ENCODE results near the gene WIPF3. TPM values are rescaled to one million over a fixed set of nuclear protein-coding genes. Genes with fewer than 3 reads are reported as not detected.

The WIPF3 gene
- total and polyA plus RNA-seq, 10 of the 15 experiments (the other 5 are each of a cell fraction or from before 2014, with no cell fraction given) = 0.03 to 0.05 TPM; not detected in 8

DNA sequence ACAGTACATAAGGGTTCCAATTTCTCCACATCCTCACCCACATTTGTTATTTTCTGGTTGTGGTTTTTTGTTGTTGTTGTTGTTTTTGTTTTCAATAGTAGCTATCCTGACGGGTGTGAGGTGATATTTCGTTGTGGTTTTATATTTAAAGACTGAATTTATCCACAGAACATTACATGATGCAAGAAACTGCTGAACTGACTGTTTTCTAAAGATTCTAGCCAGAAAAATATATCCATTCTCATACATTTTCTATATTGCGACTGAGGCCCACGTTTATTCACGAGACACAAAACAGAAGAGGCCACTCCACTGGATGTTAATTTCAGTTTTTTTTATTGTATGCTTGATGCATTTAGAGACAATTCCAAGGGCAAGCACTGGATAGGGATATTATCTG is 113.5 kb downstream of the WIPF3 start:
- in situ Hi-C loops (cut with MboI) = no loop called here
- ChIA-PET CTCF (interaction anchor here (1.2 to 3.7 kb wide), 6 partner anchors 12 to 143 kb away, joined by 3 to 68 read pairs (median 15); no protein-coding TSS in a partner anchor), SMC1A (ENCODE audit: uncharacterized antibody, unreplicated experiment) (interaction anchor here (0.6 to 3.6 kb wide), 5 partner anchors 8 to 172 kb away, joined by 3 to 40 read pairs (median 11); no protein-coding TSS in a partner anchor), RAD21 (ENCODE audit: unreplicated experiment) (interaction anchor here (1.3 kb wide), 1 partner anchor 42 kb away, joined by 3 read pairs; no protein-coding TSS in a partner anchor), POLR2A (no interaction called here)
- no peaks in the 10 kb centered on the region; the same call in 1 of the 2 replicates for H4K20me1 ChIP-seq (ENCODE audit: control insufficient read depth, insufficient read depth)
- H3K27ac ChIP-seq (ENCODE audit: control insufficient read depth, insufficient read depth) = no peak overlapping the region
- no peak overlapping the region for H3K4me3 ChIP-seq
- no peak overlapping the region for H2AFZ ChIP-seq (ENCODE audit: control insufficient read depth, low read depth, low read length)
- ATAC-seq (no peak), DNase-seq (ENCODE audit: low read depth, low spot score) (no peak), FAIRE-seq (no peak)
- peaks cover 4 to 8% of the 10 kb centered on the region in 2 experiments for H3K36me3 ChIP-seq (ENCODE audit: control insufficient read depth in 2 of 2, insufficient read depth in 2 of 2, low read length in 1 of 2)
- no peak overlapping the region for H3K9ac ChIP-seq (ENCODE audit: control insufficient read depth, insufficient read depth, low read length)
- BruUV-seq (replicated peaks) = no TSS peak
- intact Hi-C loops (cut with micrococcal nuclease; ENCODE audit: unreplicated experiment) = loop anchor here (5.0 to 10.0 kb wide), 3 partner anchors 42 to 995 kb away; no protein-coding TSS in a partner anchor
- H3K9me3 ChIP-seq (replicated peaks; ENCODE audit: control insufficient read depth, insufficient read depth, low read length) = no peaks in the 10 kb centered on the region
- no peaks in the 10 kb centered on the region for H3K27me3 ChIP-seq (replicated peaks in 1 of 2; ENCODE audit: control insufficient read depth in 2 of 2, insufficient read depth in 2 of 2, low read length in 1 of 2)
- 87% methylated on average over 5 of the region's 5 CpGs for WGBS (ENCODE audit: insufficient coverage, insufficient replicate concordance, low lambda C conversion rate, missing lambda C conversion rate)
- TF ChIP-seq POLR2AphosphoS2 (IDR thresholded peaks at IDR 0.05; ENCODE audit: low read depth, low read length) = no peak
- no peak for TF ChIP-seq IKZF2 (IDR thresholded peaks at IDR 0.05)
- TF ChIP-seq POLR2A (IDR thresholded peaks at IDR 0.05; ENCODE audit: low read depth, low read length) = no peak
- TF ChIP-seq, protein P1, sequence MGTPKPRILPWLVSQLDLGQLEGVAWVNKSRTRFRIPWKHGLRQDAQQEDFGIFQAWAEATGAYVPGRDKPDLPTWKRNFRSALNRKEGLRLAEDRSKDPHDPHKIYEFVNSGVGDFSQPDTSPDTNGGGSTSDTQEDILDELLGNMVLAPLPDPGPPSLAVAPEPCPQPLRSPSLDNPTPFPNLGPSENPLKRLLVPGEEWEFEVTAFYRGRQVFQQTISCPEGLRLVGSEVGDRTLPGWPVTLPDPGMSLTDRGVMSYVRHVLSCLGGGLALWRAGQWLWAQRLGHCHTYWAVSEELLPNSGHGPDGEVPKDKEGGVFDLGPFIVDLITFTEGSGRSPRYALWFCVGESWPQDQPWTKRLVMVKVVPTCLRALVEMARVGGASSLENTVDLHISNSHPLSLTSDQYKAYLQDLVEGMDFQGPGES (IDR thresholded peaks at IDR 0.05) = no peak
- TF ChIP-seq, protein P2, sequence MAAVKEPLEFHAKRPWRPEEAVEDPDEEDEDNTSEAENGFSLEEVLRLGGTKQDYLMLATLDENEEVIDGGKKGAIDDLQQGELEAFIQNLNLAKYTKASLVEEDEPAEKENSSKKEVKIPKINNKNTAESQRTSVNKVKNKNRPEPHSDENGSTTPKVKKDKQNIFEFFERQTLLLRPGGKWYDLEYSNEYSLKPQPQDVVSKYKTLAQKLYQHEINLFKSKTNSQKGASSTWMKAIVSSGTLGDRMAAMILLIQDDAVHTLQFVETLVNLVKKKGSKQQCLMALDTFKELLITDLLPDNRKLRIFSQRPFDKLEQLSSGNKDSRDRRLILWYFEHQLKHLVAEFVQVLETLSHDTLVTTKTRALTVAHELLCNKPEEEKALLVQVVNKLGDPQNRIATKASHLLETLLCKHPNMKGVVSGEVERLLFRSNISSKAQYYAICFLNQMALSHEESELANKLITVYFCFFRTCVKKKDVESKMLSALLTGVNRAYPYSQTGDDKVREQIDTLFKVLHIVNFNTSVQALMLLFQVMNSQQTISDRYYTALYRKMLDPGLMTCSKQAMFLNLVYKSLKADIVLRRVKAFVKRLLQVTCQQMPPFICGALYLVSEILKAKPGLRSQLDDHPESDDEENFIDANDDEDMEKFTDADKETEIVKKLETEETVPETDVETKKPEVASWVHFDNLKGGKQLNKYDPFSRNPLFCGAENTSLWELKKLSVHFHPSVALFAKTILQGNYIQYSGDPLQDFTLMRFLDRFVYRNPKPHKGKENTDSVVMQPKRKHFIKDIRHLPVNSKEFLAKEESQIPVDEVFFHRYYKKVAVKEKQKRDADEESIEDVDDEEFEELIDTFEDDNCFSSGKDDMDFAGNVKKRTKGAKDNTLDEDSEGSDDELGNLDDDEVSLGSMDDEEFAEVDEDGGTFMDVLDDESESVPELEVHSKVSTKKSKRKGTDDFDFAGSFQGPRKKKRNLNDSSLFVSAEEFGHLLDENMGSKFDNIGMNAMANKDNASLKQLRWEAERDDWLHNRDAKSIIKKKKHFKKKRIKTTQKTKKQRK (IDR thresholded peaks at IDR 0.05; ENCODE audit: low read depth, low read length) = no peak
- no peak for TF ChIP-seq ZNF622 (IDR thresholded peaks at IDR 0.05)
- no peak for TF ChIP-seq GATAD2B (conservative IDR thresholded peaks at IDR 0.05; ENCODE audit: low read depth)
- TF ChIP-seq ETV6 (conservative IDR thresholded peaks at IDR 0.05 in 1 of 2, IDR thresholded peaks at IDR 0.05 in 1 of 2; ENCODE audit: borderline replicate concordance in 1 of 2, low read depth in 1 of 2) = no peak
- TF ChIP-seq TCF7 (IDR thresholded peaks at IDR 0.05; ENCODE audit: borderline replicate concordance) = no peak
- TF ChIP-seq CBX3 (IDR thresholded peaks at IDR 0.05; ENCODE audit: borderline replicate concordance, low read depth) = no peak
- TF ChIP-seq SUZ12 (IDR thresholded peaks at IDR 0.05; ENCODE audit: unreplicated experiment) = no peak
- TF ChIP-seq WRNIP1 (IDR thresholded peaks at IDR 0.05; ENCODE audit: borderline replicate concordance, low read depth, low read length) = no peak
- TF ChIP-seq SPI1 (IDR thresholded peaks at IDR 0.05; ENCODE audit: borderline replicate concordance, insufficient read depth, low read depth, low read length) = no peak
- TF ChIP-seq, protein P3, sequence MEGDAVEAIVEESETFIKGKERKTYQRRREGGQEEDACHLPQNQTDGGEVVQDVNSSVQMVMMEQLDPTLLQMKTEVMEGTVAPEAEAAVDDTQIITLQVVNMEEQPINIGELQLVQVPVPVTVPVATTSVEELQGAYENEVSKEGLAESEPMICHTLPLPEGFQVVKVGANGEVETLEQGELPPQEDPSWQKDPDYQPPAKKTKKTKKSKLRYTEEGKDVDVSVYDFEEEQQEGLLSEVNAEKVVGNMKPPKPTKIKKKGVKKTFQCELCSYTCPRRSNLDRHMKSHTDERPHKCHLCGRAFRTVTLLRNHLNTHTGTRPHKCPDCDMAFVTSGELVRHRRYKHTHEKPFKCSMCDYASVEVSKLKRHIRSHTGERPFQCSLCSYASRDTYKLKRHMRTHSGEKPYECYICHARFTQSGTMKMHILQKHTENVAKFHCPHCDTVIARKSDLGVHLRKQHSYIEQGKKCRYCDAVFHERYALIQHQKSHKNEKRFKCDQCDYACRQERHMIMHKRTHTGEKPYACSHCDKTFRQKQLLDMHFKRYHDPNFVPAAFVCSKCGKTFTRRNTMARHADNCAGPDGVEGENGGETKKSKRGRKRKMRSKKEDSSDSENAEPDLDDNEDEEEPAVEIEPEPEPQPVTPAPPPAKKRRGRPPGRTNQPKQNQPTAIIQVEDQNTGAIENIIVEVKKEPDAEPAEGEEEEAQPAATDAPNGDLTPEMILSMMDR (IDR thresholded peaks at IDR 0.05 in 2 of 3, conservative IDR thresholded peaks at IDR 0.05 in 1 of 3; ENCODE audit: control insufficient read depth in 2 of 3, extremely low read depth in 1 of 3, insufficient read depth in 1 of 3, low read depth in 3 of 3, low read length in 3 of 3) = no peak
- no peak for TF ChIP-seq NR2C2 (IDR thresholded peaks at IDR 0.05; ENCODE audit: borderline replicate concordance, control insufficient read depth, insufficient read length, low read depth)
- TF ChIP-seq RCOR1 (conservative IDR thresholded peaks at IDR 0.05; ENCODE audit: low read depth, low read length) = no peak
- no peaks in the 10 kb centered on the region for H3K4me1 ChIP-seq (ENCODE audit: control insufficient read depth, insufficient read depth, low read length)
- no peaks in the 10 kb centered on the region for H3K79me2 ChIP-seq (ENCODE audit: control insufficient read depth, insufficient read depth, low read length)
- H3K4me2 ChIP-seq (ENCODE audit: control insufficient read depth, insufficient read depth) = no peak overlapping the region

Measured in GM12878 (cell line).